Measurements from ENCODE around the gene FMNL3.

The FMNL3 gene

GRCh38 chr12:49648712-49649003 lies 58.5 kb downstream of the FMNL3 start:
- DNase-seq, result no peak

- no peak for DNase-seq
Measured at GRCh38 chr12:49647827-49648711, 59.1 kb downstream of the FMNL3 start.

DNA sequence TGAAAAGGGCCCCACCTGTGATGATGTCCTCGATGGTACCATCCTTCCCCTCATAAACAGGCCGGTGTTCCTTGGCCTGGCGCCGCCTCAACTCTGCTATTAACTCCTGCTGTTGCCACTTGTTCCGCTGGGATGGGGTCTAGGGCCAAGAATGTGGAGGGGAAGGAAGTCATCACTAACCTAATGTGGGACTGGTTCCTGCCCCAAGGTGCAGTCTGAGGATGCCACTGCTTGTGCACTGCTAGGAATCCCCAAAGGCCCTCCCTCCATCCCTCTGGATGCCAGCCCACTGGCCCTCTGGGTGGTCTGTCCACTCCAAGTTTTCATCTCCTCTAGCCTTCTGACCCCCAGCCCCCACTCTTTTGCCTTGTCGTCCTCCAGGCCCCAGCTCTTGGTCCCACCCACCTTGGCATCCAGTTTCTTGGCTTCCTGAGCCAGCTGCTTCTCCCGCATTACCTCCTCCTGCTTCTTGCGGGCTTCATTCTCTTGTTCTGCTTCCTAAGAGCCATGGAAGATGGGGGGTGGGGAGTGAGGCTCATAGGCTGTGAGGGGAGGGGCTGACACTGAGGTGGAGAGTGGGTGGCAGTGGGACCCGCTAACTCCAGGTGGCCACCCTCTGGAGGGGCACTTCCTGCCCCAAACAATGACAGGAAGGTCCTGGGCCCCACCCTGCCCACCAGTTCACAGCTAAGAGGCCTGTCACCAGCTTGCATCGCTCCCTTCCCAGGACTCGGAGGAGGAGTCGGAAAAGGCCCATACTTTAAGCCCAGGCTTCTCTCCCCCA lies 60.1 kb downstream of the FMNL3 start:
- no peak for DNase-seq

DNA sequence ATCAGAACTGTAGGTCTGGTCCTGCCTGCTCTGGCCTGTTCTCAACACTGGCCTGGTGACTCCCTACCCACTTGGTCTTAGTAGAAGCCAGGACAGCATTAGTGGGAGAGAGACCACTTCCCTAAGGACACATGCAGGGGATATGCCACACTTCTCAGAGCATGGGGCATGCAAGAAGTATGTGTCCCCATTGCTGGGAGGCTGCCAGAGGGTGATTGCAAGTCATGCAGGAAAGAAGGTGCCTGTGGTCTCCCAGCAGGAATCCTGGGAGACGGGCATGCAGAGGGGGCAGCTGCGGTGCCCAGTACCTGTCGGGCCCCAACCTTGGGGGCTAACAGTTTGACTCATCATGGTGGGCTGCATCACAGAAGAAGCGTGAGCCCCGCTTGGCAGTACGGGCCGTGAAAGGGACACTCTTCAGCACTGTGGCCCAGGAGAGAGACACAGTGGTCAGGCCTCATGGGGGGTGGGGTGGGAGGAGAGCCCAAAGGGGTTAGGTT lies 60.8 kb downstream of the FMNL3 start:
- no peak for DNase-seq

- no peak for DNase-seq
Measured at GRCh38 chr12:49645146-49646039, 61.8 kb downstream of the FMNL3 start.

DNA sequence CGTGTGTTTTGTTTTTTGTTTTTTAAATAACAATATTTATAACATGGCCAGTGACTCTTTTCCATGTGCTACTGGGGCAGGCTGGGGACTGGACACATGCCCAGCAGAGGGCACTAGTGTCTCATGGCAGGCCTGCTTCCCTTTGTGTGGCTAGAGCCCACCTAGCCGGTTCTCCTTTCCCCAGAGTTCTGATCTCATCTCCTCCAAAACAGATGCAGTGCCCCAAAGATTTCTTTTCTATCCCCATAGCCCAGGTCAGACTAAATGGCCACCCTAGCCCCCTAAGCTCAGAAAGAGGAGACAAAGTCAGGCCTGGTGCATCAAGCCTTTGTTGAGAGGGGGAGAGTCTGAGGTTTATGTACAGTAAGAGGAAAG lies 62.6 kb downstream of the FMNL3 start:
- peak; percentile 55 for DNase-seq

- no peak for DNase-seq
Measured at GRCh38 chr12:49643961-49644619, 63.1 kb downstream of the FMNL3 start.

GRCh38 chr12:49643135-49643534 lies 64.1 kb downstream of the FMNL3 start:
- no peak for DNase-seq

DNA sequence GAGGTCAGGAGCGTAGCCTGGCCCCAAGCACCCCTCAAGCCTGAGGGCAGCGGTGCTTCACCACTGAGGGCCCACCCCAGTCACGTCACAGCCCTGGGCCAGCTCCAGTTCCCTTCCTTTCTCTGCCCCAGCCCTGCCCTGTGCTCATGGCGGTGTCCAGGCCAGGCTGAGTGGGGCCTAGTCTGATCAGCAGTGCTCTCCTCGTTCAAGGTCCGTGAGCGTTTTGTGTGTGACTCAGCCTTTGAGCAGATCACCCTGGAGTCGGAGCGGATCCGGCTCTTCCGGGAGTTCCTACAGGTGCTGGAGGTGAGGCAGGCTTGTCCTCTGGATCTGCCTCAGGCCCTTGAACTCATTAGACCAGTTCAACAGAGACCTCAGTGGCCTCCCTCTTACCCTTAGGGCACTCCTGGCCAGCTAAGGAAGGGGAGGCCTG lies 64.8 kb downstream of the FMNL3 start:
- no peak for DNase-seq

- DNase-seq, result no peak
Measured at GRCh38 chr12:49641748-49642369, 65.3 kb downstream of the FMNL3 start.

GRCh38 chr12:49636979-49637755 lies 70.0 kb downstream of the FMNL3 start:
- peak; percentile 61 for DNase-seq

DNA sequence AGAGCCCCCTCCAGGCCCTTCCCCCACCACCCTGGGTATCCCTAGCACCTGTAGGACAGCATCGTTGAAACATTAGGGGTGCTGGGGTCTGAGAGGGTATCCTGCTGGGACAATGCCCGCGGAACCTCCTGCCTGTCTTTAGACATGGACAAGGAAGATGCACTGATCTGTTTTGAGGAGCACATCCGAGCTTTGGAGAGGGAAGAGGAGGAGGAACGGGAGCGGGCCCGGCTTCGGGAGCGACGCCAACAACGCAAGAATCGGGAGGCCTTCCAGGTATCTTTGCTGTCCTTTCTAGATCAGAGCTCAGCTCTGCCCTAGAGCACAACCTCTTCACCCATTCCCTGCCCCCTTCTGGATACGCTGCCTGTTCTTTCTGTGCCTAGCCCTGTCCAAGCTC lies 70.6 kb downstream of the FMNL3 start:
- DNase-seq, result no peak

DNA sequence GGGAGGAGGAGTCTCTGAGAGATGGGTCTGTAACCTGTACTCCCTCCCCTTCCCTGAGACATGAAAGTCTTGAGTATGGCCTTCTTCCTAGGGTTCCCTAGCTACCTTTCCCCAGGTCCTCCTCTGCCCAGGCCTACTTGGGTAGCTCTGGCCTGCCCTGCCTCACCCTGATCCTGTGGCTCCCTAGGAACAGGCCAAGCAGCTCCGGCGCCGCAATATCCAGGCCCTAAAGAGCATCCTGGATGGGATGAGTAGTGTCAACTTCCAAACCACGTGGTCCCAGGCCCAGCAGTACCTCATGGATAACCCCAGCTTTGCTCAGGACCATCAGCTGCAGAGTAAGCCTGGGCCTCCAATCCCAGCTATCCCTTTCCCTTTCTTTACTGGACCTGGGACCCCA lies 71.5 kb downstream of the FMNL3 start:
- no peak for DNase-seq

GRCh38 chr12:49635036-49635435 lies 72.2 kb downstream of the FMNL3 start:
- no peak for DNase-seq

DNA sequence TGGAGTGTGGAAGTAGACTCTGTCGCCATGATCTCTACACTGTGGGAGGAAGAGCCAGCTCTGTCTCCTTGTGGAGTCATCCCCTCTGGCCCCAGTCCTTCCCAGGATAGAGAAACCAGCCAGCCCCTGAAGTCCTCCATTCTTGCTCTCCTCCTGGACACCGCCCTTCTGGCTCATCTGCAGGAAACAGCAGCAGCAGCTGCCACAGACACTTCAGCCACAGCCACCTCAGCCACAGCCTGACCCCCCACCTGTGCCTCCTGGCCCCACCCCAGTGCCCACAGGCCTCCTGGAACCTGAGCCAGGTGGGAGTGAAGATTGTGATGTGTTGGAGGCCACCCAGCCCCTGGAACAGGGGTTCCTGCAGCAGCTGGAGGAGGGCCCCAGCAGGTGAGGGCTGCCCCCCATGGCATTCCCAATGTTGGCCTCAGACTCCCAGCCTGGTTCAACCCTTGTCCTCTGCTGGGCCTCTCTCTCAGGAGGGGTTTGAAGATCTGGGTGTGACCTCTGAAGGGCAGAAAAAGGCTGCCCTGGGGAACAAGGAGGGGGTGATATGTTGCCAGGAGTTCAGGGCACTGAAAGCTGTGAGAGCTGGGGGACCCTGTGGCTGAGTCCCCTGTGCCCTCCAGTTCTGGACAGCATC lies 73.4 kb downstream of the FMNL3 start:
- no peak for DNase-seq

- DNase-seq, result no peak
Measured at GRCh38 chr12:49632986-49633702, 74.1 kb downstream of the FMNL3 start.

DNA sequence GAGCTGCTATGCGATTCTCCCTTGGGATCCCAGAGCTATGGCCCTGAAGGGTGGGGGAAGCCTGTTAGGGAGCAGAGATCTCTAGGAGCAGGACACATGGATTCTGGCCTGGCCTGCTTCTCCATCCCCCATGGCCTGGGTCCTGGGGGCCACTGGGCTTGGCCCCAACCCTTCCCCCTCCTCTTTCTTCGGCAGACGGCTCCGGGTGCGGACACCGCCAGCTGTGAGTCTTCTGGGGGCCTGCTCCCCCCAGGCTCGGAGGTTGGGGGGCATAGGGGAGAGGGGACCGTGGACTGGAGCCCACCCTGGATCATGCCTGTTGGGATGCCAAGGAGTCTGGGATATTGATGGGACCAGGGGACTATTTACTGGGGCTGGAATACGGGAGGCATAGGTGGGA lies 74.8 kb downstream of the FMNL3 start:
- no peak for DNase-seq

DNA sequence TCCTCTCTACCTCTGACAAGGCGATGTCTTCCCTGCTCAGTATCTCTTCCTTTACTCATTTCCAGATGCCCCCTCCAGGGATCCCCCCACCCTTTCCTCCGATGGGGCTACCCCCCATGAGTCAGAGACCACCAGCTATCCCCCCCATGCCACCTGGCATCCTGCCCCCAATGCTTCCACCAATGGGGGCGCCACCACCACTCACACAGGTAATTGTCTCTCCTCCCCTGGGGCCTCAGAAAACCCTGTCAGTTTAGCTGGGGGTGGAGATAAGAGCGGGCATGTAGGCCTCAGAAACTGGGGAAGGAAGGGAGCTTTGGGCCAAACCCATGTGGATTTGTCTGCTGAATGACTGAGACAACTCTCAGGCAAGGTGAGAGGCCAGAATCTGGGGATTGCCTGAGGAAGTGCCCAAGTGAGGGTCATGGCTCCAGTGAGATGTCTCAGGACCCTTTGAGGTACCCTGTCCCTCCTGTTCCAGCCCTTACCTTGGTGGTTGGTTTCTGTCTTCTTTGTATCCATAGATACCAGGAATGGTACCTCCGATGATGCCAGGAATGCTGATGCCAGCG lies 75.8 kb downstream of the FMNL3 start:
- no peak for DNase-seq

DNA sequence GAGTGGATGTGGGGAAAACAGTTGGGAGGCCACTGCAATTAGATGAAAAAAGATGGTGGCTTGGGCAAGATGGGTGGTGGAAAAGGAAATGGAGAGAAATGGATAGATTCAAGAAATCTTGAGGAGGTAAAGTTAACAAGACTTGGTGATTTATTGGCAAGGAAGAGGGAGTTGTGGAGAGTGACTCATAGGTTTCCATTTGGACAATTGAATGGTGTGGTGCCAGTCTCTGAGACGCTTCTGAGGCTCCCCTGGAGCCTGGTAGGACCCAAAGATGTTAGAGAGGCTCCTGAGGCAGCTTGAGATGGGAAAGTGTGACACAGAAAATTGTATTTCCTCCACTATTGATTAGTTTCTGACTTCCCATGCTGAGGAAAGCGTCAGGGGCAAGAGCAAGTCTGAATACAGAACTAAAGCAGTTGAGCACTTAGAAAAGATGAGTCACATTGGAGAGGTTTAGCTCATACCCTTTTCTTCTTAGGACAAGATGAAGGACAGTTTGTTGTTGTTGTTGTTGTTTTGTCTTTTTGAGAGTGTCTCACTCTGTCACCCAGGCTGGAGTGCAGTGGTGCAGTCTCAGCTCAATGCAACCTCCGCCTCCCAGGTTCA lies 79.3 kb downstream of the FMNL3 start:
- DNase-seq, result no peak

Measured in NCI-H1694 treated with DMSO at 0.1 percent for 48 hours (cell line).